ENCODE results near the gene ZNF84. TPM values are rescaled to one million over a fixed set of nuclear protein-coding genes. Genes with fewer than 3 reads are reported as not detected.

The ZNF84 gene
- total RNA-seq, 1 donor from 2014 or later = 28.5 TPM

- no peak for TF ChIP-seq CTCF (IDR thresholded peaks at IDR 0.05; ENCODE audit: insufficient read depth, low read length, poor library complexity, severe bottlenecking)
- Histone ChIP-seq H3K4me3 (ENCODE audit: low read depth, low read length) (peak overlapping the region; percentile 68), H3K36me3 (ENCODE audit: control insufficient read depth, insufficient read depth, low read length) (peaks cover 2% of the 10 kb centered on the region)
Measured at GRCh38 chr12:133038118-133038709, 905 bp downstream of the ZNF84 start.

DNA sequence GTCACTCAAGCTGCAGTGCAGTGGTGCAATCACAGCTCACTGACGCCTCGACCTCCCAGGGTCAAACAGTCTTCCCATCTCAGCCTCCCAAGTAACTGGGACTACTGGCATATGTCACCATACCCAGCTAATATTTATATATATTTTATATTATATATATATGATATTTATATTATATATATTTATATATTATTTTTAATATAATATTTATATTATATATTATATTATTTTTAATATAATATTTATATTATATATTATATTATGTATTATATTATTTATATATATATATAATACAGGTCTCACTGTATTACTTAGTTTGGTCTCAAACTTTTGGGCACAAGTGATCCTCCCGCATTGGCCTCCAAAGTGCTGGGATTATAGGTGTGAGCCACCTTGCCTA is 9.4 kb downstream of the ZNF84 start:
- peaks cover 3% of the 10 kb centered on the region for H3K36me3 ChIP-seq (ENCODE audit: control insufficient read depth, insufficient read depth, low read length)
- DNase-seq (ENCODE audit: low read depth) = no peak
- no peak overlapping the region for H3K4me3 ChIP-seq (ENCODE audit: low read depth, low read length)
- H3K27me3 ChIP-seq (ENCODE audit: control insufficient read depth, insufficient read depth, low read length) = no peaks in the 10 kb centered on the region
- no peak for TF ChIP-seq CTCF (IDR thresholded peaks at IDR 0.05; ENCODE audit: insufficient read depth, low read length, poor library complexity, severe bottlenecking)

More at GRCh38 chr12:133038118-133038709, 905 bp downstream of the ZNF84 start:
- H3K27me3 ChIP-seq (ENCODE audit: control insufficient read depth, insufficient read depth, low read length) = no peaks in the 10 kb centered on the region
- no peak for DNase-seq (ENCODE audit: low read depth)

DNA sequence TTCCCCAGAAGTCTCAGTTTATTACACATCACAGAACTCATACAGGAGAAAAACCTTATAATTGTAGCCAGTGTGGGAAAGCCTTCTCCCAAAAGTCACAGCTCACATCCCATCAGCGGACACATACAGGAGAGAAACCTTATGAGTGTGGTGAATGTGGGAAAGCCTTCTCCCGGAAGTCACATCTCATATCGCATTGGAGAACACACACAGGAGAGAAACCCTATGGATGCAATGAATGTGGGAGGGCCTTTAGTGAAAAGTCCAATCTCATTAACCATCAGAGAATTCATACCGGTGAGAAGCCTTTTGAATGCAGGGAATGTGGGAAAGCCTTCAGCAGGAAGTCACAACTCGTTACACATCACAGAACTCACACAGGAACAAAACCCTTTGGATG is 20.1 kb downstream of the ZNF84 start:
- H3K4me3 ChIP-seq (ENCODE audit: low read depth, low read length) = no peak overlapping the region
- no peaks in the 10 kb centered on the region for H3K27me3 ChIP-seq (ENCODE audit: control insufficient read depth, insufficient read depth, low read length)
- DNase-seq (ENCODE audit: low read depth) = no peak
- no peak for TF ChIP-seq CTCF (IDR thresholded peaks at IDR 0.05; ENCODE audit: insufficient read depth, low read length, poor library complexity, severe bottlenecking)
- peaks cover 2% of the 10 kb centered on the region for H3K36me3 ChIP-seq (ENCODE audit: control insufficient read depth, insufficient read depth, low read length)

- H3K27me3 ChIP-seq (ENCODE audit: control insufficient read depth, insufficient read depth, low read length) = no peaks in the 10 kb centered on the region
- no peak for DNase-seq (ENCODE audit: low read depth)
- peaks cover 2% of the 10 kb centered on the region for H3K36me3 ChIP-seq (ENCODE audit: control insufficient read depth, insufficient read depth, low read length)
- TF ChIP-seq CTCF (IDR thresholded peaks at IDR 0.05; ENCODE audit: insufficient read depth, low read length, poor library complexity, severe bottlenecking) = no peak
- H3K4me3 ChIP-seq (ENCODE audit: low read depth, low read length) = no peak overlapping the region
Measured at GRCh38 chr12:133058203-133059113, 21.1 kb downstream of the ZNF84 start.

GRCh38 chr12:133061954-133062353 is 24.6 kb downstream of the ZNF84 start:
- no peak for DNase-seq (ENCODE audit: low read depth)
- no peak overlapping the region for H3K4me3 ChIP-seq (ENCODE audit: low read depth, low read length)
- H3K27me3 ChIP-seq (ENCODE audit: control insufficient read depth, insufficient read depth, low read length) = no peaks in the 10 kb centered on the region
- H3K36me3 ChIP-seq (ENCODE audit: control insufficient read depth, insufficient read depth, low read length) = peaks cover 2% of the 10 kb centered on the region
- no peak for TF ChIP-seq CTCF (IDR thresholded peaks at IDR 0.05; ENCODE audit: insufficient read depth, low read length, poor library complexity, severe bottlenecking)
